Loucy (cell line): Measurements from ENCODE around the gene SEMA6A.
A peak's percentile ranks its signal among the peaks of the same experiment; 100 is the strongest.

ENCODE experiments used
- EZH2phosphoT487 ChIP-seq: fragments of 200-600 bp; IDR thresholded peaks from 2 replicates; pipeline ENCODE4 v1.6.1; 2018; ENCODE audit warnings: antibody characterized with exemption, mild to moderate bottlenecking, moderate library complexity, borderline replicate concordance
- TF ChIP-seq, protein P1 (sequence below): fragments of 200-600 bp; sonication (generic); conservative IDR thresholded peaks from 2 replicates; pipeline ENCODE4 v1.5.1; 2014; ENCODE audit warnings: mild to moderate bottlenecking, antibody characterized with exemption, low read length

DNA sequence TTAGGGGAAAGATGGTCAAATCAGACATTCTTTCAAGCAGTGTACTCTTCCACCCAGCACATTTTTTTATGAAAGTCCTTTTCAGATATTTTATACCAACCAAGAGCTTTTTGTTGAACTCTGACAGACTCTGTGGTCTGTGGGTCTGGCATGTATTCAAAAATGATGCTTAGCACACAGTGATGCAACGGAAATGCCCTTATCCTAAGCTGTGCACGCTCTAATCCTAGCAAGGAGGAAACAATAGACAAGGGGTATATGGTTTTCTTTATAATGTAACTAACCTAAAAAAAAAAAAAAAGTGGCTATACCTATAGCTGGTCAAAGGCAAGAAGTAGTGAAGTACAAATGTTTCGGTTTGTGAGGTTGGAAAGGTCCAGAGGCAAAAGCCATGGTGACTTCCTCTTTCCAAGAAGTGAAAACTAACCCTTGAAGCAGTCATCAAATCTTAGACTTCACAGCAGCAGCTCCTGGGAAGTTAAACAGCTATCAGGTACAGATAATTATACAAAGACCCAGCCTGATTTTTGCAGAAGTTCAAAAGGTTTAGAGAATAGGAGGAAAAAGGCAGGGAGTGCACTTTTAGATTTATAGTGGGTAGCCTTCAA, 82.5 kb downstream of the SEMA6A start:
- TF ChIP-seq, protein P1, sequence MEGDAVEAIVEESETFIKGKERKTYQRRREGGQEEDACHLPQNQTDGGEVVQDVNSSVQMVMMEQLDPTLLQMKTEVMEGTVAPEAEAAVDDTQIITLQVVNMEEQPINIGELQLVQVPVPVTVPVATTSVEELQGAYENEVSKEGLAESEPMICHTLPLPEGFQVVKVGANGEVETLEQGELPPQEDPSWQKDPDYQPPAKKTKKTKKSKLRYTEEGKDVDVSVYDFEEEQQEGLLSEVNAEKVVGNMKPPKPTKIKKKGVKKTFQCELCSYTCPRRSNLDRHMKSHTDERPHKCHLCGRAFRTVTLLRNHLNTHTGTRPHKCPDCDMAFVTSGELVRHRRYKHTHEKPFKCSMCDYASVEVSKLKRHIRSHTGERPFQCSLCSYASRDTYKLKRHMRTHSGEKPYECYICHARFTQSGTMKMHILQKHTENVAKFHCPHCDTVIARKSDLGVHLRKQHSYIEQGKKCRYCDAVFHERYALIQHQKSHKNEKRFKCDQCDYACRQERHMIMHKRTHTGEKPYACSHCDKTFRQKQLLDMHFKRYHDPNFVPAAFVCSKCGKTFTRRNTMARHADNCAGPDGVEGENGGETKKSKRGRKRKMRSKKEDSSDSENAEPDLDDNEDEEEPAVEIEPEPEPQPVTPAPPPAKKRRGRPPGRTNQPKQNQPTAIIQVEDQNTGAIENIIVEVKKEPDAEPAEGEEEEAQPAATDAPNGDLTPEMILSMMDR = no peak
- TF ChIP-seq EZH2phosphoT487 = peak; percentile 21; the same call in 1 of the 2 replicates
